Lung (tissue), 12 donors: Measurements from ENCODE around the gene QRFP. TPM values are rescaled to one million over a fixed set of nuclear protein-coding genes. Genes with fewer than 3 reads are reported as not detected.

Source experiments
- ATAC-seq: fragments of 200-7000 bp; cut with Tn5 transposase; one replicate; pipeline ENCODE4 v1.9.1; 2020; ENCODE audit warnings: moderate number of reproducible peaks; ENCODE audit not compliant: insufficient read depth, low FRiP score
- DNase-seq, 3 donors: peaks; one replicate each; pipeline ENCODE4 v3.0.0-alpha.2; 2013 to 2017
- H3K27ac ChIP-seq, 2 donors: one replicate each; pipeline ENCODE4 v1.5.1; 2013; ENCODE audit warnings: mild to moderate bottlenecking in 2 of 2, moderate library complexity in 2 of 2, control low read depth in 1 of 2, inconsistent platforms in 1 of 2, low read depth in 1 of 2, low read length in 1 of 2
- H3K27me3 ChIP-seq, 3 donors: one replicate each; pipeline ENCODE4 v1.5.1; 2013; ENCODE audit warnings: low read length in 2 of 3; ENCODE audit not compliant: control insufficient read depth in 3 of 3, insufficient read depth in 3 of 3
- H3K36me3 ChIP-seq, 4 donors: one replicate each; pipeline ENCODE4 v1.5.1; 2013; ENCODE audit warnings: low read length in 4 of 4, mild to moderate bottlenecking in 1 of 4, moderate library complexity in 1 of 4; ENCODE audit not compliant: control insufficient read depth in 4 of 4, insufficient read depth in 4 of 4
- H3K4me1 ChIP-seq, 5 donors: one replicate each; pipeline ENCODE4 v1.5.1; 2013; ENCODE audit warnings: low read length in 5 of 5, mild to moderate bottlenecking in 2 of 5, moderate library complexity in 1 of 5; ENCODE audit not compliant: control insufficient read depth in 5 of 5, insufficient read depth in 5 of 5
- H3K4me3 ChIP-seq: one replicate; pipeline ENCODE4 v1.5.1; 2013; ENCODE audit warnings: mild to moderate bottlenecking, control low read depth, moderate library complexity
- H3K9ac ChIP-seq, 2 donors: one replicate each; pipeline ENCODE4 v1.5.1; 2013; ENCODE audit warnings: low read length in 2 of 2, control low read depth in 1 of 2; ENCODE audit not compliant: insufficient read depth in 1 of 2
- H3K9me3 ChIP-seq, 4 donors: one replicate each; pipeline ENCODE4 v1.5.1; 2013; ENCODE audit warnings: low read length in 3 of 4, mild to moderate bottlenecking in 1 of 4, moderate library complexity in 1 of 4; ENCODE audit not compliant: control insufficient read depth in 4 of 4, insufficient read depth in 3 of 4
- WGBS, 2 donors: extraction: QIAGEN DNeasy Blood & Tissue Kit; methylation state at CpG; one replicate each; pipeline ENCODE4 v1.1.7; 2013; 5-methylcytosine and 5-hydroxymethylcytosine counted together
- polyA plus RNA-seq, 2 donors: library from polyadenylated mRNA; stranded (reverse); fragments of 200-250 nt; gene quantifications; one replicate each; pipeline ENCODE4 v1.2.1, GENCODE V29; 2013
- total RNA-seq, 2 donors: library from RNA; depleted of rRNA in 1 of 2; stranded (reverse); fragments of >200 nt in 1 of 2; gene quantifications; one replicate each; pipeline ENCODE4 v1.2.1, GENCODE V29; 2014 to 2021
- TF ChIP-seq, protein P1 (sequence below): IDR thresholded peaks from 2 replicates; pipeline ENCODE4 v1.5.1; 2012; ENCODE audit warnings: mild to moderate bottlenecking; ENCODE audit errors: control extremely low read depth, extremely low read depth
- donor health status: control.
- donor health status: control.
- donor health status: Bipolar disorder and iron deficiency.
- donor health status: healthy.
- donor health status: DM: yes; HTN: yes; CAD: no.

Gene QRFP
- total and polyA plus RNA-seq, 4 donors: 0.13 to 0.16 TPM; not detected in 2

DNA sequence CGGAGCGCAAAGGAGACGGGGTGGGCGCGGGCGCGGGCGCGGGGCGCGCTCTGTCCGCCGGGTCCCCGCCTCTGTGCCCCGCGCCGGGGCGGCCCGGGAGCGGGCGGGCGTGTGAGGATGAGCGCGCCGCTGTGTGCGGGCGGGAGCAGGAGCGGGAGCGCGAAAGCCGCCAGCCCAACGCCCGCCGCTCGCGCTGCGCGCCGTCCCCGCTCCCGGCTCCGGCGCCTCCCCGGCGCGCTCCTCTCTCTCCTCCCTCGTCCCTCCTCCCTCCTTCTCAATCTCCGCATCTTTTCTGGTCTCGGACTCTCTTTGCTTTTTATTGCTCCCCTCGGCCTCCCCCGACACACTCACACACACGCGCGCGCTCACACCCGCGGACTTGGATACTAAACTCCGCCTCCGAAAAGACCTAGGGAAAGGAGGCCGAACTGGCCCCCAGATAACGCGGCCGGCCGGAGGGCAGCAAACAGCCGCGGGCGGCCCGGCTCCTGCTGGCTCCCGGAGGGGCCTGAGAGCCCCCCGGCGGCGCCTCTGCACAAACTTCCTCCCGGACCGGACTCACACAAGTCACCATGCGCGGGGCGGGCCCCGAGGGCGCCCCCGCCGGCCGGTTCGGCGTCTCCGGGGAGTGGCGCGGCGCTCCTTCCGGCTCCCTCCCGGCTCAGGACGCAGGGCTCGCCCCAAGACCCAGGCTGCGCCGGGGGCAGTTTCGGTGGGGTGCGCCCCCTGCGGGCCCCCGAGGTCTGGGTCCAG, 42.2 kb upstream of the QRFP start, which contains the start of gene FIBCD1:
TSS of gene FIBCD1 (minus strand) at position 596 of the 753 bp plus-strand sequence. CDS start 640 bp downstream, outside the sequence.
- Histone ChIP-seq H3K27ac (no peak within 1 kb of the TSS), H3K9me3 (no peaks in the 10 kb centered on the region), H3K27me3 (peaks cover 15 to 52% (median 17%) of the 10 kb centered on the region in 3 donors), H3K36me3 (no peaks in the 10 kb centered on the region), H3K9ac (no peak within 1 kb of the TSS), H3K4me3 (no peak within 1 kb of the TSS), H3K4me1 (peaks cover 0 to 30% (median 7%) of the 10 kb centered on the region in 5 donors)
- TF ChIP-seq, protein P1, sequence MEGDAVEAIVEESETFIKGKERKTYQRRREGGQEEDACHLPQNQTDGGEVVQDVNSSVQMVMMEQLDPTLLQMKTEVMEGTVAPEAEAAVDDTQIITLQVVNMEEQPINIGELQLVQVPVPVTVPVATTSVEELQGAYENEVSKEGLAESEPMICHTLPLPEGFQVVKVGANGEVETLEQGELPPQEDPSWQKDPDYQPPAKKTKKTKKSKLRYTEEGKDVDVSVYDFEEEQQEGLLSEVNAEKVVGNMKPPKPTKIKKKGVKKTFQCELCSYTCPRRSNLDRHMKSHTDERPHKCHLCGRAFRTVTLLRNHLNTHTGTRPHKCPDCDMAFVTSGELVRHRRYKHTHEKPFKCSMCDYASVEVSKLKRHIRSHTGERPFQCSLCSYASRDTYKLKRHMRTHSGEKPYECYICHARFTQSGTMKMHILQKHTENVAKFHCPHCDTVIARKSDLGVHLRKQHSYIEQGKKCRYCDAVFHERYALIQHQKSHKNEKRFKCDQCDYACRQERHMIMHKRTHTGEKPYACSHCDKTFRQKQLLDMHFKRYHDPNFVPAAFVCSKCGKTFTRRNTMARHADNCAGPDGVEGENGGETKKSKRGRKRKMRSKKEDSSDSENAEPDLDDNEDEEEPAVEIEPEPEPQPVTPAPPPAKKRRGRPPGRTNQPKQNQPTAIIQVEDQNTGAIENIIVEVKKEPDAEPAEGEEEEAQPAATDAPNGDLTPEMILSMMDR: no peak
- DNase-seq (peak; percentile 40 to 67 (median 41)), ATAC-seq (peak; percentile 4)
- 0 to 1% methylated on average over 56 to 98 of the region's 98 CpGs for WGBS, 2 donors

DNA sequence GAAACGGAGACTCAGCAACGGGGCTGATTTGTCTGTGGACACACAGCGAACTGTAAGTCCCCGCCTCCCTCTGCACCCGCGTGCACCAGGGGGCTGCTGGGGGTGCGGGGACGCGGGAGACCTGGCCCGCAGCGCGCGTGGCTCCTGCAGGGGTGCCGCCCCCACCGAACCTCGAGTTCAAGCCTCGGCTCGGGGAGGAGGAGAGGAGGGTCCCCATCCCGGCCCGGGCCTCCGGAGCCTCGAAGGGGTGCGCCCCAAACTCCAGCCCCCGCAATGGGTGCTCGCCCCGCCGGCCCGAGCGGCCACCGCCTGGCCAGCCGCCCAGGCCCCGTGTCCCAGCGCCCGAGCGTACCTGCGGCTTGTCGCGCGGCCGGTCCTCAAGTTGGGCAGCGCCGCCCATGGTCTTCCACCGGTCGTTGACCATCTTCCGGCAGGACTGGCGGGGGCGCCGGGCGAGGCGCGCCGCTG, 41.6 kb upstream of the QRFP start:
- 2 to 4% methylated on average over 36 to 52 of the region's 52 CpGs for WGBS, 2 donors
- Histone ChIP-seq H3K27ac (no peak overlapping the region), H3K36me3 (no peaks in the 10 kb centered on the region), H3K9me3 (no peaks in the 10 kb centered on the region), H3K27me3 (peaks cover 15 to 50% (median 17%) of the 10 kb centered on the region in 3 donors), H3K4me1 (peaks cover 0 to 35% (median 8%) of the 10 kb centered on the region in 5 donors), H3K9ac (no peak overlapping the region), H3K4me3 (no peak overlapping the region)
- ATAC-seq (no peak), DNase-seq (no peak)
- TF ChIP-seq, protein P1: no peak

DNA sequence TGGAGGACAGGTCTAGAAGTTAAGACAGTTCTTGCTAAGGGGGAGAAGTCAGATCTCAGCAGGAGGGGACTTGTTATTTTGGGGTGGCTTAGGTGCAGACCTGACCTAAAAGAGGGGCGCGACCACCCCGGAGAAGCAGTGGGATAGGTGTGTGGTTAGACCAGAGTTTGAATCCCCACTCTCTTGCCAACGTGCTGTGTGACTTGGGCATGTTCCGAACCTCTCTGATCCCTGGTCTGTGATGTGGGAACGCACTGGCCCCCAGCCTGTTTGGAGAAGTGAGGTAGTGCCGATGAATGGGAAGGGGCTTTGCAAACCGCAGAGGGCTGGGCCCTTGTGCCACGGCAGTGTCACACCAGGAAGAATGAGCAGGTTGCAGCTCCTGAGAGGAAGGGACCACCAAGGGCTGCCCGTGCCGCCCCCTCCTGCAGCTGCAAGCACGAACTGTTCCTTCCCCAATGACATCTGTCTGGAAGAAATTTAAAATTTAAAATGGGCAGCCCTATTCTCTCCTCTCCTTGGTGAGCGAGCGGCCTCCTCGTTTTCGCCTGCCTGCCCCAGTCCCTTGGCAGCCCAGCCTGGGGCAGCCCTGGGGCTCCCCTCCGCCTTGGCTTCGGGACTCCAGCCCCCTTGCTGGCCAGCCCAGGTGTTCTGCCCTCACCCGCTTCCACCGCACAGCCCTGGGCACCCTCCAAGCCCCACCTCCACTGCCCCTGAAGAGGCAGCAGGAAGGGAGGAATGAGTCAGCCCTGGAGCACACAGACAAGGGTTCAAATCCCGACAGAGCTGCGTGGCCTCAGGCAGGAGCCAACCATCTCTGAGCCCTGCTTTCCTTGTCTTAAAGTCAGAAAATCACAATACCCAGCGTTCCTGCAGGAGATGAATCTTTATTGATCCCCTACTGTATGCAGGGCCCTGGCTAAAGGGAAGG, 40.8 kb upstream of the QRFP start:
- TF ChIP-seq, protein P1: no peak
- Histone ChIP-seq H3K27me3 (peaks cover 15 to 45% (median 15%) of the 10 kb centered on the region in 3 donors), H3K27ac (no peak overlapping the region), H3K36me3 (no peaks in the 10 kb centered on the region), H3K4me3 (no peak overlapping the region), H3K9me3 (no peaks in the 10 kb centered on the region), H3K4me1 (peaks cover 0 to 43% (median 9%) of the 10 kb centered on the region in 5 donors), H3K9ac (no peak overlapping the region)
- no peak for ATAC-seq
- 59 to 64% methylated on average over 18 to 23 of the region's 23 CpGs for WGBS, 2 donors
- DNase-seq: no peak
